Stomach smooth muscle (tissue), 2 donors: ENCODE measurements around the gene CLIC4.
"Not testable (repeated sequence)": the region's sequence is repeated elsewhere in the genome, so short reads cannot be mapped to it uniquely, and the experiment has no call there.

Source experiments
- H3K27ac ChIP-seq: one replicate; pipeline ENCODE4 v1.7.0; 2013; ENCODE audit warnings: mild to moderate bottlenecking, low read length, inconsistent platforms
- H3K27me3 ChIP-seq, 2 donors: one replicate each; pipeline ENCODE4 v1.7.0; 2013; ENCODE audit warnings: low read length in 2 of 2; ENCODE audit not compliant: insufficient read depth in 2 of 2, control insufficient read depth in 1 of 2
- H3K36me3 ChIP-seq, 2 donors: one replicate each; pipeline ENCODE4 v1.7.0; 2013; ENCODE audit warnings: low read length in 2 of 2; ENCODE audit not compliant: control insufficient read depth in 2 of 2, insufficient read depth in 2 of 2
- H3K4me1 ChIP-seq: one replicate; pipeline ENCODE4 v1.7.0; 2013; ENCODE audit warnings: low read length; ENCODE audit not compliant: control insufficient read depth, insufficient read depth
- H3K4me3 ChIP-seq, 2 donors: one replicate each; pipeline ENCODE4 v1.7.0; 2013; ENCODE audit warnings: low read length in 2 of 2
- H3K9ac ChIP-seq, 2 donors: one replicate each; pipeline ENCODE4 v1.7.0; 2013; ENCODE audit warnings: low read length in 2 of 2, mild to moderate bottlenecking in 1 of 2
- H3K9me3 ChIP-seq, 2 donors: one replicate each; pipeline ENCODE4 v1.7.0; 2013; ENCODE audit warnings: low read length in 2 of 2; ENCODE audit not compliant: control insufficient read depth in 2 of 2
- donor health status: healthy.
- donor health status: Pancreatic carcinoma.

CLIC4 gene

DNA sequence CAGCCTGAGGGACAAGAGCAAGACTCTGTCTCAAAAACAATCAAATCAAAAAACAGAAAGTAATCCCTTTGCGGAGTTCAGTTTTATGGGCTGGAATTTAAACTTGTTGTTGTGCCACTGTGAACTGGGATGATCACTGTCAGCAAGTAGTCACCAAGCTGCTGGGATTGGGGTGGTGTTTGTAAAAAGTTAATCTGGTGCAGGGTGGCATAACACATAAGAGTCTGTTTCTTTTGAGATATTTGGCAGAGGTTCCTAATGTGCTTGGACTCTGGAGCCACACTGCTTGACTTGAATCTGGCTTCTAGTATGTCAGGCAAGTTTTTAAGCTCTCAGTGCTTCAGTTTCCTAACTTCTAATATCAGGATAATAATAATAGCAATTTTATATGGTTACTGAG is 6.6 kb downstream of the CLIC4 start:
- Histone ChIP-seq H3K36me3 (no peaks in the 10 kb centered on the region), H3K4me1 (peaks cover 22% of the 10 kb centered on the region), H3K9me3 (no peaks in the 10 kb centered on the region), H3K27me3 (no peaks in the 10 kb centered on the region), H3K4me3 (peak overlapping the region in 1 of 2 donors; percentile 35), H3K27ac (peak overlapping the region; percentile 62), H3K9ac (peak overlapping the region in 1 of 2 donors; percentile 3)

DNA sequence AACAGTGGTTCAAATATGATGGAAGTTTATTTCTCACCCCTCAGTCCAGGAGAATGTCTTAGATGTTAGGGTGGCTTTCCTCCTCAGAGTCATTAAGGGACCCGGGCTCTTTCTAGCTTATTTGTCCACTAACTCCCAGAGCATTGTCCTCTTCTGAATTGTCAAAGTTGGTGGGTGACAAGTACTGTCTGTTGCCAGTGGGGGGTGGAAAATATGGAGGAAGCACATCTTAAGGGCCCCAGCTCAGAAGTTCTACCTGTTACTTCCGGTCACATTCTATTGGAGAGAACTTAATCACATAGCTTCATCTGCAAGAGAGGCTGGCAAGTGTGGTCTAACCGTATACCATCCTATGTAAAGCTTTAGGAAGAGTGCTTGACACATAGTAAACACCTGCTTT is 7.1 kb downstream of the CLIC4 start:
- Histone ChIP-seq H3K27me3 (no peaks in the 10 kb centered on the region), H3K36me3 (no peaks in the 10 kb centered on the region), H3K4me1 (peaks cover 20% of the 10 kb centered on the region), H3K9me3 (no peaks in the 10 kb centered on the region), H3K4me3 (peak overlapping the region in 1 of 2 donors; percentile 35), H3K27ac (peak overlapping the region; percentile 62), H3K9ac (peak overlapping the region in 1 of 2 donors; percentile 3)

DNA sequence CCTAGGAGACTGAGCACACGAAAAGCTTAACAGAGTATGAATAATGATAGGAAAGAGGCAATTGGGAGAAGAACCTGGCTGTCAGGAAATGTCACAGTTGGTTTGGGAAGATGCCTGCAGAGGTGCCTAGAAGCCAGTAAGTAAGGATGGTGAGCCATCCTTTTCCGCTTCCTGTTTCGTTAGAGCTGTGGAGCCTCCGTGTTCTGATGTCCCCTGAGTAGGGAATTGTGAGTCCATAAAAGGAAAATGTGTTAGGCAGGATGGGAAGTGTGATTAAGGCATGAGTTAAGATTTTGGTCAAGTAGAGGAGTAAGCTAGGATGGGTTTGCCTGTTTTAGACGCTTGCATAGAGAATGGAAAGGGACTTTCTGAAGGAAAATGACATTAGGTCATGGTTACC is 9.0 kb downstream of the CLIC4 start:
- Histone ChIP-seq H3K27me3 (no peaks in the 10 kb centered on the region), H3K4me3 (peak overlapping the region in 1 of 2 donors; percentile 3), H3K9me3 (no peaks in the 10 kb centered on the region), H3K27ac (peak overlapping the region; percentile 11), H3K9ac (no peak overlapping the region), H3K36me3 (no peaks in the 10 kb centered on the region), H3K4me1 (peaks cover 15% of the 10 kb centered on the region)

DNA sequence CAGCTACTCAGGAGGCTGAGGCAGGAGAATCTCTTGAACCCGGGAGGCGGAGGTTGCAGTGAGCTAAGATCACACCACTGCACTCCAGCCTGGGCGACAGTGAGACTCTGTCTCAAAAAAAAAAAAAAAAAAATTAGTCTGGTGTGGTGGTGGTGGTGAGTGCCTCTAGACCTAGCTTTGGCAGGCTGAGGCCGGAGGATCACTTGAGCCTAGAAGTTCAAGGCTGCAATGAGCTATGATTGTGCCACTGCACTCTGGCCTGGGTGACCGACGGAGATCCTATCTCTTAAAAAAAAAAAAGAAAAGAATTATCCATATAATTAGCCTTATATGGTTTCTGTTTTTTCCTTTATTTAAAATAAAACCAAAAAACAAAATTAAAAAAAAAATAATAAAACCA is 10.1 kb downstream of the CLIC4 start:
- H3K9me3 ChIP-seq, H3K9ac ChIP-seq, H3K4me3 ChIP-seq, H3K36me3 ChIP-seq, H3K27me3 ChIP-seq, H3K27ac ChIP-seq: not testable (repeated sequence)
- H3K4me1 ChIP-seq, result peaks cover 13% of the 10 kb centered on the region

DNA sequence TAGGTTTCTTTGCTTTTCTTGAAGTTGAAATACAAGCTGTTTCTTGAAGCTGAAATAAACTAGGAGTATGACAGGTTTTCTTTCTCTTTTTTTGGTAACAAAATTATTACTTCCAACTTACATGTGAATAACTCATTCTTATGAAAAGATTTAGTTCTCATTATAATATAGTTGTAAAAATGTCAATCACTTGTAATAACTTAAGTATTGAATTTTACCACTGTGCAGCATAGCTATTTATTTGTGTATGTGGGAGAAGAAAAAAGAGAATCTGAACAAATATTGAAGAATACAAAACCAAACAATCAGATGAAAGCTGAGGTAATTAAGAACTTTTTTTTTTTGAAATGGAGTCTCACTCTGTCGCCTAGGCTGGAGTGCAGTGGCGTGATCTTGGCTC is 11.1 kb downstream of the CLIC4 start:
- Histone ChIP-seq H3K27ac (no peak overlapping the region), H3K9me3 (no peaks in the 10 kb centered on the region), H3K36me3 (no peaks in the 10 kb centered on the region), H3K4me3 (no peak overlapping the region), H3K27me3 (no peaks in the 10 kb centered on the region), H3K4me1 (peaks cover 17% of the 10 kb centered on the region), H3K9ac (no peak overlapping the region)

DNA sequence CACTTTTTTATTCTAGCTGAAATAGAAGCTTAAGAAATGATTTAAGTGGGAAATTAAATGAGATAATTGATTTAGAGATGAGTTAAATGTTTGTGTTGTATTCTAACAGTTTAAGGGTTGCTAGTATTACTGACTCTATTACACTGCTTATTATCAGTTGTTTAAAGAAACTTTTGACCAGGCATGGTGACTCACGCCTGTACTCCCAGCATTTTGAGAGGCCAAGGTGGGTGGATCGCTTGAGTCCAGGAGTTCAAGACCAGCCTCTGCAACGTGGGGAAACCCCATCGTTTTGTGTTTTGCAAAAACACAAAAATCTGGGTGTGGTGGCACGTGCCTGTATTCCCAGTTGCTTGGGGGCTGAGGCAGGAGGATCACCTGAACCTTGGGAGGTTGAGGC is 14.2 kb downstream of the CLIC4 start:
- Histone ChIP-seq H3K9me3 (no peaks in the 10 kb centered on the region), H3K4me3 (no peak overlapping the region), H3K27me3 (no peaks in the 10 kb centered on the region), H3K9ac (no peak overlapping the region), H3K27ac (no peak overlapping the region), H3K36me3 (no peaks in the 10 kb centered on the region), H3K4me1 (peaks cover 12% of the 10 kb centered on the region)

DNA sequence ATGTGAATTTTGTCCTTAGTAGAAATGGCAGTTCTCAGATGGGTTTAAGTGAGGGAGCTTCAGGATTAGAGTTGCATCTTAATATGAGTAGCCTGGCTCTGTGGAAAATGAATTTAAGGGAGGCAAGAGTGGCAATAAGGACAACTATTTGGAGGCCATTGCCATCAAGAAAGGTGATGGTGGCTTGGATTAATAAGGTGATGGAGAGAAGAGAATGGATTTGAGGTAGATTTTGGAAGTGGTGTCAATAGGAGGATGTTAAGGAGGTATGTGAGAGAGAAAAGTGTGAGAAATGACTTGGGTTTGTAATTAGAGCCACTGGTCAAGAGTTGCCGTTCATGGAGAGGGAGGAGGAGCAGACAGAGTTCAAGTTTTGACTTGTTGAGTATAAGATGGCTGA is 16.3 kb downstream of the CLIC4 start:
- Histone ChIP-seq H3K4me3 (no peak overlapping the region), H3K9me3 (no peaks in the 10 kb centered on the region), H3K4me1 (peaks cover 12% of the 10 kb centered on the region), H3K36me3 (no peaks in the 10 kb centered on the region), H3K27me3 (no peaks in the 10 kb centered on the region), H3K27ac (no peak overlapping the region), H3K9ac (no peak overlapping the region)

DNA sequence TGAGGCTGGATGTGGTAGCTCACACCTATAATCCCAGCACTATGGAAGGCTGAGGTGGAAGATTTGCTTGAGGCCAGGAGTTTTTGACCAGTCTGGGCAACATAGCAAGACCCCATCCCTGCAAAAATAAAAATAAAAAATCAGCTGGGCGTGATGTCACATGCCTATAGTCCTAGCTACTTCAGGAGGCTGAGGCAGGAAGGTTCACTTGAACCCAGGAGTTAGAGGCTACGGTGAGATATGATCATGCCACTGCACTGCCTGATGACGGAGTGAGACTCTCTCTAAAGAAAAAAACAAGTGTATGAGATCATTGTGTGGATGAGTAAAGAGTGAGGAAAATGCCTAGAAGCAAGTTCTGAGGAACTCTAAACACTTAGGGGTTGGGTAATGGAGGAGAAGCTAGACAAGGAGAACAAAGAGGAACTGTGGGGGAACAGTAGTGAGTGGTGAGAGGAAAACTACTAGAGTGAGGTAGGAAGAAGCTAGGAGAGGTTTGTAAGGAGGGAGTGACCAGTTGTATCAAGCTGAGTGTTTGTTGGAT is 17.0 kb downstream of the CLIC4 start:
- no peaks in the 10 kb centered on the region for H3K9me3 ChIP-seq
- H3K4me3 ChIP-seq, result no peak overlapping the region
- peaks cover 14% of the 10 kb centered on the region for H3K4me1 ChIP-seq
- H3K9ac ChIP-seq, result no peak overlapping the region
- no peaks in the 10 kb centered on the region for H3K36me3 ChIP-seq
- no peaks in the 10 kb centered on the region for H3K27me3 ChIP-seq
- H3K27ac ChIP-seq, result no peak overlapping the region

DNA sequence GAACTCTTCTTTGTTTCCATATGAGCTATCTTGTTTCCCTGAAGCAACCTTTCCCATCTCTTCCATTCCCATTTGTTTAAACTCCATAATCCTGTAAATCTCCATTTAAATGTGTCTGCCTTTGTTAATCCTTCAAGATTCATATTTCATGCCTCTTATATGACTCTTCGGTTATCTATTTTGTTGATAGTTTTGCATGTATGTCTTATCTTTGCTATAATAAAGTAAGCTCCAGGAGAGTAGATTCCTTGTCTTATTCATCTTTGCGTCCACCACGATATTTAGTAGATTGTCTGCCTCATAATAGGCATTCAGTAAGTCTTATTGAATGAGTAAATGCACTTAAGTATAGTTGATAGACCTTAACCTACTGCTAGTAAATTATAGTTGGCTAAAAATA is 18.4 kb downstream of the CLIC4 start:
- H3K9ac ChIP-seq, result no peak overlapping the region
- no peaks in the 10 kb centered on the region for H3K36me3 ChIP-seq
- peaks cover 14% of the 10 kb centered on the region for H3K4me1 ChIP-seq
- no peak overlapping the region for H3K4me3 ChIP-seq
- no peaks in the 10 kb centered on the region for H3K27me3 ChIP-seq
- H3K9me3 ChIP-seq, result no peaks in the 10 kb centered on the region
- no peak overlapping the region for H3K27ac ChIP-seq

DNA sequence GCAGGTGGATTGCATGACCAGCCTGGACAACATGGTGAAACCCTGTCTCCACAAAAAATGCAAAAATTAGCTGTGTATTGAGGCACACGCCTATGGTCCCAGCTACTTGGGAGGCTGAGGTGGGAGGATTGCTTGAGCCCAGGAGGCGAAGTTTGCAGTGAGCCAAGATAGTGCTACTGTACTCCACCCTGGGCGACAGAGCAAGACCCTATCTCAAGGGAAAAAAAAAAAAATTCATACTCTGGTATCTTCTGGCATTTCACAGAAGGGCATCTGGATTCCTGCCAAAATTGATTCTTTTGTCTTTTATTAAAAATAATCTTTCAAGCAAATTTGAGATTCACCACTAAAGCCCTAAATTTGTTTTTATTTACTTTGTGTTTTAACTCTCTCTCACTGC is 19.2 kb downstream of the CLIC4 start:
- Histone ChIP-seq H3K9me3 (no peaks in the 10 kb centered on the region), H3K36me3 (no peaks in the 10 kb centered on the region), H3K27me3 (no peaks in the 10 kb centered on the region), H3K4me3 (no peak overlapping the region), H3K9ac (no peak overlapping the region), H3K4me1 (peaks cover 18% of the 10 kb centered on the region), H3K27ac (no peak overlapping the region)

DNA sequence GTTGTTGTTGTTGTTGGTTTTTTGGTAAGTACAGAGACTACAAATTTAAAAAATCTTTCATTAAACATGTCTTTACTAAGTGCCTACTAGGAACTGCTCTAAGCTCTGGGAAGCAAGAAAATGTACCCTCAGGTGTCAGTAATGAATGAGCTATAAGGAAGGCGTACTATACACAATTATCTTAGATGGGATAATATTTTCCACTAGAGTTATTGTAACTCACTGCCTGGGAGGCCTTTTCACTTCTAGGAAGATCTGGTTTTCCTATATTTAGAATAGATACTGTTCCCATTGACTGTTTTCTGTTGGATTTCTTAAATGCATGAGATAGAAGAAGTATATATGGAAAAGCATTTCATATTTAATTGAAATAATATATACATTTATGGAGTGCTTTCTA is 19.6 kb downstream of the CLIC4 start:
- Histone ChIP-seq H3K4me3 (no peak overlapping the region), H3K4me1 (peaks cover 20% of the 10 kb centered on the region), H3K27ac (no peak overlapping the region)

More for the DNA sequence above, 19.6 kb downstream of the CLIC4 start:
- Histone ChIP-seq H3K9ac (no peak overlapping the region), H3K36me3 (no peaks in the 10 kb centered on the region), H3K27me3 (no peaks in the 10 kb centered on the region), H3K9me3 (no peaks in the 10 kb centered on the region)
